Measurements from ENCODE around the gene SMG6.

SMG6 gene

DNA sequence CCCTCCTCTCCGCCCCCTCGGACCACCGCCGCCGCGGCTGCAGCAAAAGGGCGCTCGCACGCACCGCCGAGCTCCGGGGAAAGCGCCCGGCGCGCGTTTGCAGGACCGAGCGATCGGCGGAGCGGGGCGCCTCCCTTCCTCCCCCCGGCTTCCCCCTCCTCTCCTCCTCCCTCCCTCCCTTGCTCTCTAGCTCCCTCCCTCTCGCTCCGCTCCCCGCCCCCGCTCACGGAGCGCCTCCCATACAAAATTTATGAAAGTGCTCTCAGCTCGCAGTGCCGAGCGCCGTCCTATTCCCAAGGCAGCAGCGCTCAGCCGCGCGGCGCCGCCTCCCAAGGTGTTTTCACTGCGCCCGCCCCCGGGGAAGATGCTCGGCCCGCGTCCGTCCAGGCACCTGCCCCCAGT, 278.4 kb downstream of the SMG6 start, which contains the start of gene RTN4RL1:
TSS of gene RTN4RL1 (minus strand) at position 115 of the 402 bp plus-strand sequence. CDS start 469 bp downstream, outside the sequence.
- H3K36me3 ChIP-seq (replicated peaks; ENCODE audit: low read depth, low read length) = no peaks in the 10 kb centered on the region

DNA sequence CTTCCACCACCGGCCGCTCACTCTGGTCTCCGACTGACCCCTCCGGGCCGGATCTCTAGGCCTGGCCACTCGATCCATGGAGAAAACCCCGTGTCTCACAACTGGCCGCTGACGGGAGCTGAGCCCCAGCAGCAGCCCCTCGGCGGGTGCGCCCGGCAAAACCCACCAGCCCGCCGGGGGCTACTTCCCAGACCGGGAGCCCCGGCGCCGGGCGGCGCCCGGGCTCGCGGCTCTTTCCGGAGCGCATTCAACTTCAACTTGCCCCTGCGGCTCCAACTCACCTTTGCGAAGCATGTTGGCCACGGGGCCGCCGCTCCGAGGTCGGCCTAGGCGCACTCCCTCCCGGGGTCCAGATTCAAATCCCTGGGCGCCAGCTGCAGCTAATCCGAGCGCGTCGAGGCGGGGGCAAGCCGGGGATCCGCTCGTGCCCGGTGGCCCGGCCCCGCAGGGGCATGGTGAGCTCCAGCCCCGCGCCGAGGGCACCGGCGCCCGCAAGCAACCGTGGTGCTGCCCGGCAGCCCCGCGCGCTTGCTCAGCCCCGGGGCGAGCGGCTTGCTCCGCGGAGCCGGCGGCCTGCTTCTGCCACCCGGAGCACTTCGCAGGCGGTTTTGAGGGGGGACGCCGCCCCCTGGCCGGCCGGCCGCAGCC, 278.9 kb downstream of the SMG6 start:
- Histone ChIP-seq H3K4me1 (ENCODE audit: low read length) (peaks cover 15% of the 10 kb centered on the region), H3K4me3 (ENCODE audit: low read length) (no peak overlapping the region), H3K9me3 (ENCODE audit: insufficient read depth, low read length) (no peaks in the 10 kb centered on the region), H3K36me3 (replicated peaks; ENCODE audit: low read depth, low read length) (no peaks in the 10 kb centered on the region), H3K9ac (ENCODE audit: low read length) (no peak overlapping the region), H2AFZ (ENCODE audit: low read depth, low read length) (no peak overlapping the region), H3K27ac (ENCODE audit: low read length) (no peak overlapping the region), H4K20me1 (ENCODE audit: insufficient read depth, low read length) (no peaks in the 10 kb centered on the region), H3K27me3 (ENCODE audit: low read depth, low read length) (peaks cover under 1% of the 10 kb centered on the region; the same call in 1 of the 2 replicates), H3K4me2 (ENCODE audit: low read length) (no peak overlapping the region), H3K79me2 (ENCODE audit: low read length) (no peaks in the 10 kb centered on the region)
- TF ChIP-seq EZH2phosphoT487 (IDR thresholded peaks at IDR 0.05; ENCODE audit: low read depth) = no peak
- TF ChIP-seq, protein P1, sequence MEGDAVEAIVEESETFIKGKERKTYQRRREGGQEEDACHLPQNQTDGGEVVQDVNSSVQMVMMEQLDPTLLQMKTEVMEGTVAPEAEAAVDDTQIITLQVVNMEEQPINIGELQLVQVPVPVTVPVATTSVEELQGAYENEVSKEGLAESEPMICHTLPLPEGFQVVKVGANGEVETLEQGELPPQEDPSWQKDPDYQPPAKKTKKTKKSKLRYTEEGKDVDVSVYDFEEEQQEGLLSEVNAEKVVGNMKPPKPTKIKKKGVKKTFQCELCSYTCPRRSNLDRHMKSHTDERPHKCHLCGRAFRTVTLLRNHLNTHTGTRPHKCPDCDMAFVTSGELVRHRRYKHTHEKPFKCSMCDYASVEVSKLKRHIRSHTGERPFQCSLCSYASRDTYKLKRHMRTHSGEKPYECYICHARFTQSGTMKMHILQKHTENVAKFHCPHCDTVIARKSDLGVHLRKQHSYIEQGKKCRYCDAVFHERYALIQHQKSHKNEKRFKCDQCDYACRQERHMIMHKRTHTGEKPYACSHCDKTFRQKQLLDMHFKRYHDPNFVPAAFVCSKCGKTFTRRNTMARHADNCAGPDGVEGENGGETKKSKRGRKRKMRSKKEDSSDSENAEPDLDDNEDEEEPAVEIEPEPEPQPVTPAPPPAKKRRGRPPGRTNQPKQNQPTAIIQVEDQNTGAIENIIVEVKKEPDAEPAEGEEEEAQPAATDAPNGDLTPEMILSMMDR (IDR thresholded peaks at IDR 0.05; ENCODE audit: low read depth, low read length) = no peak

More for the DNA sequence above, 278.4 kb downstream of the SMG6 start, which contains the start of gene RTN4RL1:
- H3K4me3 ChIP-seq (ENCODE audit: low read length) = no peak within 1 kb of the TSS
- no peak within 1 kb of the TSS for H3K27ac ChIP-seq (ENCODE audit: low read length)
- peaks cover 17% of the 10 kb centered on the region for H3K4me1 ChIP-seq (ENCODE audit: low read length)
- TF ChIP-seq, protein P1 (IDR thresholded peaks at IDR 0.05; ENCODE audit: low read depth, low read length) = no peak
- TF ChIP-seq EZH2phosphoT487 (IDR thresholded peaks at IDR 0.05; ENCODE audit: low read depth) = no peak
- H3K4me2 ChIP-seq (ENCODE audit: low read length) = no peak within 1 kb of the TSS
- no peak within 1 kb of the TSS for H2AFZ ChIP-seq (ENCODE audit: low read depth, low read length)
- H3K9me3 ChIP-seq (ENCODE audit: insufficient read depth, low read length) = no peaks in the 10 kb centered on the region
- peaks cover 2% of the 10 kb centered on the region; the same call in 1 of the 2 replicates for H3K79me2 ChIP-seq (ENCODE audit: low read length)
- no peaks in the 10 kb centered on the region for H3K27me3 ChIP-seq (ENCODE audit: low read depth, low read length)
- no peaks in the 10 kb centered on the region for H4K20me1 ChIP-seq (ENCODE audit: insufficient read depth, low read length)
- H3K9ac ChIP-seq (ENCODE audit: low read length) = no peak within 1 kb of the TSS

DNA sequence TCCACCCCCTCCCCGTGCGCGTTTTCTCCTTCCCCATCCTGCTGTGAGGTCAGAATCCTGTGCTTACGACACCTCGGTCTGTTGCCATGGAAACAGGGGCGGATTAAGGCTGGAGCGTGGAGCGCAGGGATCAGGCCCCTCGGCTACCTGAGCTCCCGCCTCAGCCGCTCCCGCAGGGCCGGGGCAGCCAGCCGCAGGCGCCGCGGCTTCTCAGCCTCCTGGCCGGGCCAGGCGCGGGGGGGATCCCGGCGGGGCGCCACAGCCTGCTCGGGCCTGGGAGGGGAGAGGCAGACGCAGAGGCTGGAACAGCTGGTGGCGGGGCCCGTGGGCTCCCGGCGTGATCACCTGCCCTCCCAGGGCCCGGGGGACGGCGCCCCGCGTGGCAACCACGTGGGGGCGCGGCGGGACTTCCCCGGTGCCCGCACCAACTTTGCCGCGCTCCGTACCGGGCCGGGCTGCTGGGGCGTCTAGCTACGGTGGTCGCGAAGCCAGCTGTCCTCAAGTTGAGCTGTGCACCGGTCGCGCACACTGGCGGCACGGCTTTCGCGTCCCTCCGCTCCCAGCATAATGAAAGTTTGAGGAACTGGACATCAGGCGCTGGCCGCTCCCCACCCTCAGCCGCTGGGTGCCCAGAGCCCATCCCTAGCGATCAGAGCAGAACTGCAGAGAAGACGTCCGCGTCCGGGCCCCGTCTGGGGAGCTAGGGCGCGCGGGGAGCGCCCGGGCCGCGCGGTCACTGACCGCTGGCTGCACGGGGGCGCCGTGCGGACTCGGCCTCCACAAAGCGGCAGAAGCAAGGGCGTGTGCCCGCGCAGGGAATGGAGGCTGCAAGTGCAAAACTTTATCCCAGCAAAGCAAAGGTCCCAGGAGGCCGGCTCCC, 279.7 kb downstream of the SMG6 start:
- H3K9me3 ChIP-seq (ENCODE audit: insufficient read depth, low read length) = no peaks in the 10 kb centered on the region
- no peak overlapping the region for H2AFZ ChIP-seq (ENCODE audit: low read depth, low read length)
- no peaks in the 10 kb centered on the region for H4K20me1 ChIP-seq (ENCODE audit: insufficient read depth, low read length)
- peaks cover 5% of the 10 kb centered on the region; the same call in 1 of the 2 replicates for H3K27me3 ChIP-seq (ENCODE audit: low read depth, low read length)
- TF ChIP-seq EZH2phosphoT487 (IDR thresholded peaks at IDR 0.05; ENCODE audit: low read depth) = no peak
- TF ChIP-seq, protein P1 (IDR thresholded peaks at IDR 0.05; ENCODE audit: low read depth, low read length) = no peak
- peaks cover 10% of the 10 kb centered on the region for H3K4me1 ChIP-seq (ENCODE audit: low read length)
- no peak overlapping the region for H3K4me2 ChIP-seq (ENCODE audit: low read length)
- H3K9ac ChIP-seq (ENCODE audit: low read length) = no peak overlapping the region
- no peak overlapping the region for H3K27ac ChIP-seq (ENCODE audit: low read length)
- H3K4me3 ChIP-seq (ENCODE audit: low read length) = no peak overlapping the region
- H3K79me2 ChIP-seq (ENCODE audit: low read length) = no peaks in the 10 kb centered on the region
- H3K36me3 ChIP-seq (replicated peaks; ENCODE audit: low read depth, low read length) = no peaks in the 10 kb centered on the region

DNA sequence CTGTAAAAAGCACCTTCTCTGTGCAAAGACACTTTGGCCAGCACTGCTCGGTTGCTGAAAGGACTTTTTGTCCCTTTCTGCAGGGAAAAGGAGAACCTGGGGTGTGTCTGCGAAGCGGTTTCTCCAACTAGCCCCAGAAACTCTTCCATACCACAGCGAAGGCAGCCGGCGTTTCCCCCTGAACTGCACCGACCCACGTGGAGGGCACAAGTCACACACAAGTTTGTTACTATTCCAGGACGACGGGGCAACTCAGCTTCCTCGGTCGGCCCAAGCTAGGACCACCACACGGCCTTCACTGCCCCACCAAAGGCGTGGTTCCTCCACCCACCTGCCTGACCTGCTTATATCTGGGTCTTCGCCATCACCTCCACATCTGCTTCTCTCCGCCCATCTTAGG, 280.3 kb downstream of the SMG6 start:
- Histone ChIP-seq H3K36me3 (replicated peaks; ENCODE audit: low read depth, low read length) (no peaks in the 10 kb centered on the region), H3K4me2 (ENCODE audit: low read length) (no peak overlapping the region), H3K9me3 (ENCODE audit: insufficient read depth, low read length) (no peaks in the 10 kb centered on the region), H3K9ac (ENCODE audit: low read length) (no peak overlapping the region), H3K4me3 (ENCODE audit: low read length) (no peak overlapping the region), H2AFZ (ENCODE audit: low read depth, low read length) (no peak overlapping the region), H3K79me2 (ENCODE audit: low read length) (no peaks in the 10 kb centered on the region), H3K4me1 (ENCODE audit: low read length) (peaks cover 10% of the 10 kb centered on the region), H3K27ac (ENCODE audit: low read length) (no peak overlapping the region), H3K27me3 (ENCODE audit: low read depth, low read length) (peaks cover 5% of the 10 kb centered on the region; the same call in 1 of the 2 replicates), H4K20me1 (ENCODE audit: insufficient read depth, low read length) (no peaks in the 10 kb centered on the region)
- TF ChIP-seq, protein P1 (IDR thresholded peaks at IDR 0.05; ENCODE audit: low read depth, low read length) = no peak
- TF ChIP-seq EZH2phosphoT487 (IDR thresholded peaks at IDR 0.05; ENCODE audit: low read depth) = no peak
